Mucosa of stomach (tissue), 1 donor: ENCODE measurements around the gene USPL1.

Experiments
- H3K27me3 ChIP-seq: one replicate; pipeline ENCODE4 v1.7.0; 2013; ENCODE audit warnings: mild to moderate bottlenecking, low read length; ENCODE audit not compliant: control insufficient read depth, insufficient read depth
- H3K36me3 ChIP-seq: one replicate; pipeline ENCODE4 v1.7.0; 2013; ENCODE audit warnings: low read length; ENCODE audit not compliant: control insufficient read depth, insufficient read depth
- H3K4me1 ChIP-seq: one replicate; pipeline ENCODE4 v1.7.0; 2013; ENCODE audit warnings: mild to moderate bottlenecking, low read length; ENCODE audit not compliant: control insufficient read depth, insufficient read depth
- H3K4me3 ChIP-seq: one replicate; pipeline ENCODE4 v1.7.0; 2013; ENCODE audit warnings: low read length
- H3K9ac ChIP-seq: one replicate; pipeline ENCODE4 v1.7.0; 2013; ENCODE audit warnings: mild to moderate bottlenecking, low read length, moderate library complexity
- H3K9me3 ChIP-seq: one replicate; pipeline ENCODE4 v1.7.0; 2013; ENCODE audit warnings: mild to moderate bottlenecking, low read length, moderate library complexity; ENCODE audit not compliant: control insufficient read depth
- donor health status: Pancreatic carcinoma.

Gene USPL1

DNA sequence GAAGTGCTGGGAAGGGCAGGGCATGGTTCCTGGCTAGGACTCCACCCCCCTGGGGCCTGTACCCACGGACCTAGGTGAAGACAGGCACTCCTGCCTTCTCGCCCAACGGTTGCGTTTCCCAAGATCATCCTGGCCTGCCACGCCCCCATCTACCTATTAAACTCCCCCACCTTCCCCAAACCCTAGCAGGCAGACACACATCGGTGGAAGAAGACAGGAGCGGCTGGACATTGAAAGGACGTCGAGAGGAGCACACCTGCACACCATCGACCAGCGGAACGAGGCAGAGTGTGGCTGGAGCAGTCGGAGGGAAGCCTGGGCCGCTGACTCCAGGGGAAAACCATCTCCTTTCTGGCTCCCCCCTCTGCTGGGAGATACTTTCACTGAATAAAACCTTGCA lies 72.0 kb downstream of the USPL1 start:
- no peaks in the 10 kb centered on the region for H3K9me3 ChIP-seq
- H3K27me3 ChIP-seq, result no peaks in the 10 kb centered on the region
- H3K4me1 ChIP-seq, result no peaks in the 10 kb centered on the region
- H3K9ac ChIP-seq, result peak overlapping the region; percentile 35
- H3K4me3 ChIP-seq, result no peak overlapping the region
- H3K36me3 ChIP-seq, result no peaks in the 10 kb centered on the region

DNA sequence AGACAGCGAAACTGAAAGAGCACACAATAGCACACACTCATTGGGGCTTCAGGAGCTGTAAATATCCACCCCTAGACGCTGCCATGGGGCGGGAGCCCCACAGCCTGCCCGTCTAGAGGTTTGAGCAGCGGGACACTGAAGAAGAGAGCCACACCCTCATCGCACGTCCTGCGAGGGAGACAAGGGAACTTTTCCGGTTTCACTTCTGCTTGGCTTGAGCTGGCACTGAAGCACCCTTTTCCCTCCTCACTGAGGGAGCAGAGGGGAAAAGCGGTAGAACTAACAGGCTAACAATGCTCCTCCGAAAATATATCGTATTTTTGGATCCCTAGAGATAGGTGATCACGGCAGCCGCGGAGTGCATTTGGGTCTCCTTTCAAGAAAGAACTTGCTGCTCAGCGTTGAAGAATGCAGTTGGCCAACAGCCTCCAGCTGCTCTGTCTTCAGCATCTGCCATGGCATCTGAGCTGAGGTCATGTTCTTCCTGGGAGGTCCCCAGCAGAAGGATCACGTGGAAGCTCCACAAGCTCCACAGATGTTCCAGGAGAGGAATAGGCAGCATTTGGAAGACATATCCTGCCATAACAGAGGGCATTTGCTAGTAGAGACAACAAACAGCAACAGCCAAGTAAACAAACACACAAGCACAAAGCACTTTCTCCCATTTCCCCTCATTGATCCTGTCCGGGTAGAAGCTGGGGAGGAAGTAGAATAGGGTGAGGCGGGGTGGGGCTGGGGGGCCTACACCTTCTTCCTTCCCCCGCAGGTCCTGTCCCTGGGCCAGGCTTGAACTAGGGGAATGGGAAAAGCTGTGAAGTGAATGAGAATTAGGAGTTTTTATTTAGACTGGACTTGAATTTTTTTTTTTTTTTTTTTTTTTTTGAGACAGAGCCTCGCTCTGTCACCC lies 72.8 kb downstream of the USPL1 start:
- Histone ChIP-seq H3K27me3 (no peaks in the 10 kb centered on the region), H3K9me3 (no peaks in the 10 kb centered on the region), H3K4me1 (no peaks in the 10 kb centered on the region), H3K4me3 (no peak overlapping the region), H3K36me3 (no peaks in the 10 kb centered on the region), H3K9ac (peak overlapping the region; percentile 35)

GRCh38 chr13:30692113-30692512 lies 74.4 kb downstream of the USPL1 start:
- H3K4me1 ChIP-seq, result no peaks in the 10 kb centered on the region
- H3K4me3 ChIP-seq, result no peak overlapping the region
- no peaks in the 10 kb centered on the region for H3K9me3 ChIP-seq
- no peaks in the 10 kb centered on the region for H3K36me3 ChIP-seq
- H3K27me3 ChIP-seq, result no peaks in the 10 kb centered on the region
- no peak overlapping the region for H3K9ac ChIP-seq

- Histone ChIP-seq H3K4me1 (no peaks in the 10 kb centered on the region), H3K9ac (no peak overlapping the region), H3K27me3 (peaks cover 4% of the 10 kb centered on the region), H3K36me3 (no peaks in the 10 kb centered on the region), H3K9me3 (no peaks in the 10 kb centered on the region), H3K4me3 (no peak overlapping the region)
Measured at GRCh38 chr13:30696278-30697176, 78.8 kb downstream of the USPL1 start.

DNA sequence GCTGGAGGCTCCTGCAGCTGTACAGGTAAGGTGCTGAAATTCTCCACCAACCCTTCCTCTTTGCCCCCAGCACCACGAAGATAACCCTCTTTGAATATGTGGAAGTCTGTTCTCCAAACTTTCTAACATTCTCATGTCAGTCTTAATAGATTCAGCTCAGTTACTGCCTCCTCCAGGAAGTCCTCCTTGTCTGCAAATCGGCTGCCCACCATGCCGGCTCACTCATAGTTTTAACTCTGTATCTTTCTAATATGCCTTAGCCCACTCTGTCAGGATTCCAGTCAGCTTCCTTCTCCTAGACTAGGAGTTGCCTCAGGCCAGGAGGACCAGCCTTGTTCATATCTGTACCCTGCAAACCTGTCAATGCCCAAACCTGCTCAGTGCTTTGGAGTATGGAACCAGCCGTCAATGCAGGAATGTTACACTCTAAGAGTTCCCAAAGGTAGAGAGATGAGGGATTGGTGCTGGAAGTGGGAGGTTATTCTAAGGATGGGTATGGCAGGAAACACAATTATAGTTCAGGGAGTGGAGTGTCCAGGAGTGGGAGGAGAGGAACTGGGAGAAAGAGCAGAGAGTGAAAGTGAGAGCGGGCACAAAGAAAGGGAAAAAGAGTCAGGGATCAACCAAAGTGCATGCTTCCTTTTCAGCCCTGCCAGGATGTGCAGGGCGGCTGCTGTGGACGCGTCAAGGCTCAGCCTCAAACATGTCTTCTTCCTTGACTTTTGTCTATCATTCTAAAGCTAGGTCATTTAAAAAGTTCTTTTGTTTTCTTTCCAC lies 79.6 kb downstream of the USPL1 start:
- peaks cover 4% of the 10 kb centered on the region for H3K27me3 ChIP-seq
- no peaks in the 10 kb centered on the region for H3K4me1 ChIP-seq
- no peaks in the 10 kb centered on the region for H3K36me3 ChIP-seq
- no peak overlapping the region for H3K4me3 ChIP-seq
- no peak overlapping the region for H3K9ac ChIP-seq
- H3K9me3 ChIP-seq, result no peaks in the 10 kb centered on the region

DNA sequence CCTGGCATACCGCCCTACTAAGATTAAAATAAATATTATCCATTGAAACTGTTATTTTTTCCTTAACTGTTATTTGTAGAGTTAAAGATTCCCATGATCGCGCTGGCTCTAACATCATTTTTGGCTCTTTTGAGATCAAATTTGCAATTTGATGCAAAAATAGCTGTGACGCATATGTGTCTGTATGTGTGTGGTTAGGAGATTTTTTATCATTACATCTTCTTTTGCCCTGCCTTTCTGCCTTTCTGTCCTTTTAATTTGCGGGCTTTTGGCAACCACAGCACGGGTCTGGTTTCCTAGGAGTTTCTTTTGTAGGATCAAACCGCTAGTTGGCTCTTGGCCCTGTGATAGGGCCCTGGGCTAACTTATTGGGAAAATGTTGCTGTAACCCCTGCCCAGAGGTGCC lies 80.3 kb downstream of the USPL1 start:
- H3K36me3 ChIP-seq, result no peaks in the 10 kb centered on the region
- H3K4me1 ChIP-seq, result no peaks in the 10 kb centered on the region
- H3K9me3 ChIP-seq, result no peaks in the 10 kb centered on the region
- no peak overlapping the region for H3K9ac ChIP-seq
- no peak overlapping the region for H3K4me3 ChIP-seq
- peaks cover 4% of the 10 kb centered on the region for H3K27me3 ChIP-seq

GRCh38 chr13:30698488-30699005 lies 80.8 kb downstream of the USPL1 start:
- Histone ChIP-seq H3K9ac (no peak overlapping the region), H3K4me1 (no peaks in the 10 kb centered on the region), H3K9me3 (no peaks in the 10 kb centered on the region), H3K4me3 (no peak overlapping the region), H3K36me3 (no peaks in the 10 kb centered on the region), H3K27me3 (peaks cover 4% of the 10 kb centered on the region)

DNA sequence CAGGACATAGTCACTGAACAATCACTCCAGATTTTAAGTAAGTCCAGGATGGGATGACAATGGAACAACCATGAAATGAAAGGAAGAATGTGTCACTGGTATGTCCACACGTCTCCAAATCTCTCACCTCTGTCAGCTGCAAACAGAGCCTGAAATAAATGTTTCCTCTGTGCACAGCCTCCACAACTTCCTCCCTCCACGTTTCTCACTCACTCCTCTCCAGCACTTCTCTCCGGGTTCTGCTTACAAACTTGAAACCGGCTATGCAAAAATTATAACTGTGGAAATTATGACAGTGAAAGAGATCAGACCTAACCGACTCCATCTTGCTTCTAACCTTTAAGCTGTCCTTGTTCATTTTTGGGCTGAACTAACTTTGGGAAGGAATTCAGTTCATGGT lies 82.6 kb downstream of the USPL1 start:
- Histone ChIP-seq H3K36me3 (no peaks in the 10 kb centered on the region), H3K9me3 (no peaks in the 10 kb centered on the region), H3K4me1 (no peaks in the 10 kb centered on the region), H3K27me3 (peaks cover 4% of the 10 kb centered on the region), H3K4me3 (no peak overlapping the region), H3K9ac (no peak overlapping the region)

DNA sequence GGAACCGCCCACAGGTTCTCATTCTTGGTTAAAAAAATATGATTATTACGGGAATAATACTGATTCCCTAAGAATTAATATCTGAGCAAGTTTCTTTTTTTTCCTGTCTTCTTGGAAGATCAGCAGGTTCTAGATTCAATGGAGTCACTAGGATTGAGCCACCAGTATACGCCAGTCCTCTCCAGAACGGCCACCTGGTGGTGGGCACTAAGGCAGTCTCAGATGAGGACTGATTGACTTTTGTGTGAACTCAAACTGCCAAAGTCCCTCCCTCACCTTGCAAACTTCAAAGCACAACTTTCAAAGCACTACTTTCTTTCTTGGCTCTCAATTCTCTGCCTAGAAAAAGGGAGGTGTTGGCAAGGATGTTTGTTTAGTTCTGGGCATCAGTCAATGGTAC lies 84.3 kb downstream of the USPL1 start:
- no peak overlapping the region for H3K9ac ChIP-seq
- no peak overlapping the region for H3K4me3 ChIP-seq
- H3K27me3 ChIP-seq, result peaks cover 4% of the 10 kb centered on the region
- H3K36me3 ChIP-seq, result no peaks in the 10 kb centered on the region
- H3K9me3 ChIP-seq, result no peaks in the 10 kb centered on the region
- H3K4me1 ChIP-seq, result no peaks in the 10 kb centered on the region

DNA sequence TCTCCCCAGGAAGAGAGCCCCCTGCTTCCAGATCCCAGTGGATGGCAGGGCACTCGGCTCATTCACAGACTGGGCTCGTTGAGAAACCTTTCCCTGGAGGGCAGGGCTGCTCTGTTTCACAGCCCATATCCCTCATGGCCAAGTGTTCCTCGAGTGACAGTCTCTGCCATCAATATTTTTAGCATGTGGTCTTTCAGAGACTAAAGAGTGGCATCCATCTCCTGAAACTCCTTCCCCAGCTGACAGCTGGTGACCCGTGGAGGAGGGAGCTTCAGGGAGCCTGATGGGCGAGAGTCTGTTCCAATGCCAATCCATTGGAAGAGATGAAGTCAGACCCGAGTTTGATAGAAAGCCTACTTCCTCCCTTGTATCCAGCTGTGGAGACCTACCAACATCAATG lies 86.9 kb downstream of the USPL1 start:
- H3K4me1 ChIP-seq, result no peaks in the 10 kb centered on the region
- H3K9ac ChIP-seq, result no peak overlapping the region
- no peaks in the 10 kb centered on the region for H3K36me3 ChIP-seq
- no peak overlapping the region for H3K4me3 ChIP-seq
- H3K9me3 ChIP-seq, result no peaks in the 10 kb centered on the region
- H3K27me3 ChIP-seq, result no peaks in the 10 kb centered on the region

DNA sequence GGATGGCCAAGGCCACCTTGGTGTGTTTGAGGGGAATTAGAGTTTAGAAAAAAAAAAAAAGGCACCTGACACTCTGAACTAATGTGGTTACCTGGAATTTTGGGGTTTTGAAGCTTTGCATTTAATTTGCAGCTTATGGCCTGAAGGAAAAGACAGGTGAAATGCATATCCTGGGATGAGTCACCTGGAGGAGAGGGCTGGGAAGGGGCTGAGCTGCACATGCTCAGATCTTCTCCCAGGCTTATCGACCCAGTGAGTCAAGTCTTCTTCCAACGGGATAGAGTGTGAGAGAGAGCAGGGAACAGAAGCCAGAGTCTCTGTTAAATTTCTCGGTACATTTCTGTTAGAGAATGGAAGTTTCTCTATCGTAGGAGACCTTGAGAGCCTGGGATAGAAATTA lies 88.0 kb downstream of the USPL1 start:
- H3K4me1 ChIP-seq, result no peaks in the 10 kb centered on the region

More for the DNA sequence above, 88.0 kb downstream of the USPL1 start:
- H3K9ac ChIP-seq, result no peak overlapping the region
- no peaks in the 10 kb centered on the region for H3K27me3 ChIP-seq
- H3K9me3 ChIP-seq, result no peaks in the 10 kb centered on the region
- H3K36me3 ChIP-seq, result no peaks in the 10 kb centered on the region
- no peak overlapping the region for H3K4me3 ChIP-seq
